Neuronal stem cell (in vitro differentiated cells): ENCODE measurements around the gene KBTBD4.
A peak's percentile ranks its signal among the peaks of the same experiment; 100 is the strongest.
"Not testable (repeated sequence)": the region's sequence is repeated elsewhere in the genome, so short reads cannot be mapped to it uniquely, and the experiment has no call there.

Experiments
- DNase-seq: peaks from one replicate; pipeline ENCODE4 v3.0.0-alpha.2; 2013; ENCODE audit warnings: low spot score
- H2AFZ ChIP-seq: one replicate; pipeline ENCODE4 v1.6.1; 2013; ENCODE audit warnings: mild to moderate bottlenecking, low read length, inconsistent platforms
- H2AK5ac ChIP-seq: 2 replicates; pipeline ENCODE4 v1.6.1; 2013; ENCODE audit warnings: low read depth, mild to moderate bottlenecking, inconsistent platforms, low read length, moderate library complexity, mixed read lengths
- H2BK120ac ChIP-seq: 2 replicates; pipeline ENCODE4 v1.6.1; 2013; ENCODE audit warnings: low read depth, mild to moderate bottlenecking, inconsistent platforms, low read length, moderate library complexity, mixed read lengths
- H2BK12ac ChIP-seq: one replicate; pipeline ENCODE4 v1.6.1; 2013; ENCODE audit warnings: low read length, inconsistent platforms
- H2BK15ac ChIP-seq: 2 replicates; pipeline ENCODE4 v1.6.1; 2013; ENCODE audit warnings: mild to moderate bottlenecking, low read length, inconsistent platforms, mixed read lengths
- H2BK5ac ChIP-seq: one replicate; pipeline ENCODE4 v1.6.1; 2013; ENCODE audit warnings: inconsistent platforms, mild to moderate bottlenecking, low read length, moderate library complexity
- H3K14ac ChIP-seq: one replicate; pipeline ENCODE4 v1.6.1; 2013; ENCODE audit warnings: low read length, inconsistent platforms
- H3K18ac ChIP-seq: 2 replicates; pipeline ENCODE4 v1.6.1; 2013; ENCODE audit warnings: low read length, inconsistent platforms
- H3K23ac ChIP-seq: 2 replicates; pipeline ENCODE4 v1.6.1; 2013; ENCODE audit warnings: low read depth, mild to moderate bottlenecking, mixed read lengths, low read length, inconsistent platforms; ENCODE audit not compliant: poor library complexity
- H3K27ac ChIP-seq: replicated peaks from 3 replicates; pipeline ENCODE4 v1.5.1; 2013; ENCODE audit warnings: low read length, inconsistent platforms
- H3K27me3 ChIP-seq, 3 experiments: 2 replicates each; pipeline ENCODE4 v1.6.1; 2013; ENCODE audit warnings: low read length in 3 of 3, mild to moderate bottlenecking in 2 of 3, inconsistent platforms in 1 of 3, low read depth in 1 of 3, mixed read lengths in 1 of 3, moderate library complexity in 1 of 3; ENCODE audit not compliant: control insufficient read depth in 3 of 3, insufficient read depth in 3 of 3
- H3K36me3 ChIP-seq, 2 donors: replicated peaks in 1 of 2; 2 replicates each; pipeline ENCODE4 v1.6.1; 2013; ENCODE audit warnings: low read length in 2 of 2; ENCODE audit not compliant: control insufficient read depth in 2 of 2, insufficient read depth in 2 of 2
- H3K4ac ChIP-seq: 2 replicates; pipeline ENCODE4 v1.6.1; 2013; ENCODE audit warnings: inconsistent platforms, mild to moderate bottlenecking, low read length, moderate library complexity
- H3K4me1 ChIP-seq, 2 donors: 1 replicate in 1 of 2; 2 replicates in 1 of 2; pipeline ENCODE4 v1.6.1; 2013; ENCODE audit warnings: low read length in 2 of 2, low read depth in 1 of 2; ENCODE audit not compliant: control insufficient read depth in 2 of 2, insufficient read depth in 1 of 2
- H3K4me2 ChIP-seq: one replicate; pipeline ENCODE4 v1.6.1; 2013; ENCODE audit warnings: mild to moderate bottlenecking, low read length, inconsistent platforms; ENCODE audit not compliant: insufficient read depth, poor library complexity, severe bottlenecking
- H3K4me3 ChIP-seq, 2 donors: 2 replicates each; pipeline ENCODE4 v1.5.1; 2013; ENCODE audit warnings: low read length in 2 of 2, mild to moderate bottlenecking in 2 of 2, inconsistent platforms in 1 of 2, moderate library complexity in 1 of 2
- H3K79me1 ChIP-seq: one replicate; pipeline ENCODE4 v1.6.1; 2013; ENCODE audit warnings: low read depth, mild to moderate bottlenecking, inconsistent platforms, low read length, moderate library complexity
- H3K9ac ChIP-seq: one replicate; pipeline ENCODE4 v1.6.1; 2013; ENCODE audit warnings: mild to moderate bottlenecking, low read depth, low read length, inconsistent platforms; ENCODE audit not compliant: poor library complexity
- H3K9me3 ChIP-seq, 2 donors: replicated peaks in 1 of 2; 2 replicates each; pipeline versions ENCODE3 to v1.6.1; 2013; ENCODE audit warnings: low read length in 2 of 2, mild to moderate bottlenecking in 2 of 2, inconsistent platforms in 1 of 2, low read depth in 1 of 2, mixed read lengths in 1 of 2, moderate library complexity in 1 of 2; ENCODE audit not compliant: control insufficient read depth in 2 of 2, insufficient read depth in 1 of 2
- H4K8ac ChIP-seq: one replicate; pipeline ENCODE4 v1.6.1; 2013; ENCODE audit warnings: low read depth, mild to moderate bottlenecking, inconsistent platforms, low read length, moderate library complexity
- H4K91ac ChIP-seq: one replicate; pipeline ENCODE4 v1.6.1; 2013; ENCODE audit warnings: low read length, low read depth, mild to moderate bottlenecking, inconsistent platforms; ENCODE audit not compliant: poor library complexity
- WGBS, 2 donors: extraction: QIAGEN DNeasy Blood & Tissue Kit; methylation state at CpG; one replicate each; pipeline ENCODE4 v1.1.7; 2013; ENCODE audit warnings: missing lambda C conversion rate in 2 of 2, mixed read lengths in 1 of 2; ENCODE audit not compliant: insufficient read length in 2 of 2, insufficient replicate concordance in 1 of 2; ENCODE audit errors: extremely low coverage in 2 of 2; 5-methylcytosine and 5-hydroxymethylcytosine counted together

The KBTBD4 gene

DNA sequence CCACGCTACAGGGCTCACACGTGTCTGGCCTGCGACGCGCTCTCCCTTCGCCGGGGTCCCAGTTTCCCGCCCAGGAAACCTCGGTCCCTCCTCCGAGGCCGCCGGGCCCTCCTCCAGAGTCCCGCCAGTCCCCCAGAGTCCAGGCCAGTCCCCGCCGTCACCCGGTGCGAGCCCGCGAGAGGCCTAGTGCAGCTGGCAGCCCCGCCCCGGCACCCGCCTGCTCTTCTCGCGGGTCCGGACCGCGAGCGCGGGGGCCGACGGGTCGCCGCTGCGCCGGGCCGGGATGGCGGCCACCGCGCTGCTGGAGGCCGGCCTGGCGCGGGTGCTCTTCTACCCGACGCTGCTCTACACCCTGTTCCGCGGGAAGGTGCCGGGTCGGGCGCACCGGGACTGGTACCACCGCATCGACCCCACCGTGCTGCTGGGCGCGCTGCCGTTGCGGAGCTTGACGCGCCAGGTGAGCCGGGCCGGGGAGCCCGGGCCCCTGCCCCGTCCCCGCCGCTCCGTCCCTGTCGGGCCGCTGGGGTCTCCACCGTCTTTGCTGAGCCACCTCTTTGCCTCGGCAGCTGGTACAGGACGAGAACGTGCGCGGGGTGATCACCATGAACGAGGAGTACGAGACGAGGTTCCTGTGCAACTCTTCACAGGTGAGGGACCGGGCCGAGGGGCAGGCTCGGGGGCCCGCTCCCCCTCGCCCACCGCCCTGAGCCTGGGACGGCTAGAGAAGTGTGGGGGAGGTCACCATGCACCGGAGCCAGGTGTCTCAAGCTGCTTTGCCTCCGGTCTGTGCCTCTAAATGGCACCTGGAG, 13.2 kb downstream of the KBTBD4 start, which contains the start of gene PTPMT1:
Gene PTPMT1 (plus strand): TSS at position 260 of the 809 bp plus-strand sequence. CDS start 24 bp downstream, at position 284.
- Histone ChIP-seq H3K27ac (no peak within 1 kb of the TSS), H3K36me3 (peaks cover 2 to 13% of the 10 kb centered on the region in 2 donors), H3K9ac (peak within 1 kb of the TSS; percentile 96), H3K79me1 (peaks cover 6% of the 10 kb centered on the region), H4K91ac (peak within 1 kb of the TSS; percentile 53), H2BK15ac (peak within 1 kb of the TSS; percentile 94), H2BK120ac (peak within 1 kb of the TSS; percentile 97), H2BK12ac (peak within 1 kb of the TSS; percentile 84), H3K4me1 (peaks cover 0 to 4% of the 10 kb centered on the region in 2 donors), H2BK5ac (no peak within 1 kb of the TSS), H3K18ac (peak within 1 kb of the TSS; percentile 99), H3K27me3 (peaks cover 0 to 3% (median 0%) of the 10 kb centered on the region in 3 experiments), H2AK5ac (peak within 1 kb of the TSS; percentile 75), H3K4ac (peak within 1 kb of the TSS; percentile 97), H3K23ac (peak within 1 kb of the TSS; percentile 97), H4K8ac (peak within 1 kb of the TSS; percentile 99), H3K4me3 (peak within 1 kb of the TSS; percentile 56 to 86), H3K4me2 (peak within 1 kb of the TSS; percentile 73), H3K14ac (peak within 1 kb of the TSS; percentile 94), H3K9me3 (no peaks in the 10 kb centered on the region), H2AFZ (peak within 1 kb of the TSS; percentile 93)
- no peak for DNase-seq
- no CpG with 5 or more reads among the region's 86 CpGs for WGBS, 2 donors

DNA sequence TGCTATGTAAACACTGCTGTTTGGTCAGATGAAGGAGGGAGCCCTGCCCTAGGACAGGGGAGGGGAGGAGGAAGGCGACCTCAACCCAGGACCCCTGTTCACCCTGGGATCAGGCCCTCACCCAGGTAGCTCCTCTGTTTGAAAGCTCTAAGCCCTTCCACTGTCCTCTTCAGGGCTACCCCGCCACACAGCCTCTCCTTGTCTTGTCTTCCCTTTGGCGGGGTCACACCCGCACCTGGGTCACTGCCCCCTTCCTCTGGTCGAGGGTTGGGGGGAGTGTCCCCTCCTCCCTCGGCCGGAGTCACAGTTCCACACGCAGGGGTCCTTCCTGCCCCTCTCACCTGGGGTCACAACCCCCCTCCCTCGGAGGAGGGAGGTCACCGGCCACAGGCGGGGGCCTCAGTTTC, 13.8 kb downstream of the KBTBD4 start:
- no CpG with 5 or more reads among the region's 11 CpGs for WGBS, 2 donors

DNA sequence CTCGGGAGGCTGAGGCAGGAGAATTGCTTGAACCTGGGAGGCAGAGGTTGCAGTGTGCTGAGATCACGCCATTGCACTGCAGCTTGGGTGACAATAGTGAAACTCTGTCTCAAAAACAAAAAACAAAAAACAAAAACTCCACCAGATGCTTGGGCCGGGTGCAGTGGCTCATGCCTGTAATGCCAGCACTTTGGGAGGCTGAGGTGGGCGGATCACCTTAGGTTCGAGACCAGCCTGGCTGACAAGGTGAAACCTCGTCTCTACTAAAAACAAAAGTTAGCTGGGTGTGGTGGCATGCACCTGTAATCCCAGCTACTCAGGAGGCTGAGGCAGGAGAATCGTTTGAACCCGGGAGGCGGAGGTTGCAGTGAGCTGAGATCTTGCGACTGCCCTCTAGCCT, 14.4 kb downstream of the KBTBD4 start:
- H3K18ac ChIP-seq, H3K36me3 ChIP-seq, DNase-seq, H3K4ac ChIP-seq, H4K8ac ChIP-seq, H3K4me2 ChIP-seq, H2BK12ac ChIP-seq, H3K79me1 ChIP-seq, H2BK15ac ChIP-seq, H3K23ac ChIP-seq, H3K14ac ChIP-seq, H3K27ac ChIP-seq, H2BK120ac ChIP-seq, H3K4me1 ChIP-seq, H2AFZ ChIP-seq, H3K27me3 ChIP-seq, H3K4me3 ChIP-seq, H3K9me3 ChIP-seq, H3K9ac ChIP-seq, H2BK5ac ChIP-seq, H2AK5ac ChIP-seq, H4K91ac ChIP-seq: not testable (repeated sequence)
- no CpG with 5 or more reads among the region's 10 CpGs for WGBS, 2 donors

More for the DNA sequence above, 13.8 kb downstream of the KBTBD4 start:
- H3K18ac ChIP-seq = peak overlapping the region; percentile 99
- H3K9ac ChIP-seq = peak overlapping the region; percentile 96
- no peak for DNase-seq
- H3K14ac ChIP-seq = peak overlapping the region; percentile 0
- no peak overlapping the region for H3K27ac ChIP-seq
- H3K4me3 ChIP-seq = peak overlapping the region; percentile 56 to 86
- H3K23ac ChIP-seq = peak overlapping the region; percentile 97
- H3K36me3 ChIP-seq = peaks cover 2 to 9% of the 10 kb centered on the region in 2 donors
- peaks cover 0 to 4% of the 10 kb centered on the region in 2 donors for H3K4me1 ChIP-seq
- peak overlapping the region; percentile 6 for H2AK5ac ChIP-seq
- no peak overlapping the region for H3K4ac ChIP-seq
- H4K91ac ChIP-seq = no peak overlapping the region
- H2AFZ ChIP-seq = peak overlapping the region; percentile 93
- H3K79me1 ChIP-seq = peaks cover 6% of the 10 kb centered on the region
- H3K9me3 ChIP-seq = no peaks in the 10 kb centered on the region
- H2BK120ac ChIP-seq = peak overlapping the region; percentile 97
- no peak overlapping the region for H2BK12ac ChIP-seq
- peak overlapping the region; percentile 94 for H2BK15ac ChIP-seq
- peaks cover 0 to 3% (median 0%) of the 10 kb centered on the region in 3 experiments for H3K27me3 ChIP-seq
- H4K8ac ChIP-seq = peak overlapping the region; percentile 96
- peak overlapping the region; percentile 73 for H3K4me2 ChIP-seq
- no peak overlapping the region for H2BK5ac ChIP-seq

- H2AFZ ChIP-seq, H2BK15ac ChIP-seq, H3K36me3 ChIP-seq, H3K4me3 ChIP-seq, H3K23ac ChIP-seq, H3K79me1 ChIP-seq, H3K9me3 ChIP-seq, H3K14ac ChIP-seq, DNase-seq, H2BK120ac ChIP-seq, H4K91ac ChIP-seq, H3K18ac ChIP-seq, H2BK5ac ChIP-seq, H3K4ac ChIP-seq, H2AK5ac ChIP-seq, H3K27me3 ChIP-seq, H2BK12ac ChIP-seq, H3K4me2 ChIP-seq, H3K27ac ChIP-seq, H4K8ac ChIP-seq, H3K4me1 ChIP-seq, H3K9ac ChIP-seq: not testable (repeated sequence)
- no CpG with 5 or more reads among the region's 4 CpGs for WGBS, 2 donors
Measured at GRCh38 chr11:47562393-47562792, 16.4 kb downstream of the KBTBD4 start.
